SU-DHL-6 (cell line): Measurements from ENCODE around the gene TBC1D22A.

Experiments
- H2AFZ ChIP-seq: fragments of 200-600 bp; sonication (generic); 2 replicates; pipeline ENCODE4 v1.6.1; 2014; ENCODE audit warnings: low read depth, mild to moderate bottlenecking, moderate library complexity, mixed read lengths, antibody characterized with exemption, low read length; ENCODE audit not compliant: severe bottlenecking
- H3F3A ChIP-seq: fragments of 200-600 bp; shearing (Covaris generic); 2 replicates; pipeline ENCODE4 v1.6.0; 2016; ENCODE audit warnings: antibody characterized with exemption, mild to moderate bottlenecking; ENCODE audit not compliant: insufficient read depth
- H3K27ac ChIP-seq: fragments of 200-600 bp; sonication (generic); 2 replicates; pipeline ENCODE4 v1.5.1; 2016; ENCODE audit warnings: low read depth, mild to moderate bottlenecking, low read length, moderate library complexity, mixed read lengths
- H3K27me3 ChIP-seq: fragments of 200-600 bp; sonication (generic), shearing (Covaris generic); 2 replicates; pipeline ENCODE4 v1.6.0; 2014; ENCODE audit warnings: mild to moderate bottlenecking, low read length
- H3K36me3 ChIP-seq: fragments of 200-600 bp; sonication (generic); 2 replicates; pipeline ENCODE4 v1.6.1; 2014; ENCODE audit warnings: mild to moderate bottlenecking, low read length, mixed read lengths
- H3K4me2 ChIP-seq: fragments of 300-600, 200-600 bp; shearing (Covaris generic), sonication (generic); 2 replicates; pipeline ENCODE4 v1.6.0; 2014; ENCODE audit warnings: low read length, low read depth, mild to moderate bottlenecking; ENCODE audit not compliant: poor library complexity, severe bottlenecking
- H3K4me3 ChIP-seq: fragments of 200-600 bp; sonication (generic); 2 replicates; pipeline ENCODE4 v1.5.1; 2014; ENCODE audit warnings: antibody characterized with exemption, low read length, mild to moderate bottlenecking, mixed read lengths; ENCODE audit not compliant: insufficient read depth, poor library complexity, severe bottlenecking
- H3K79me2 ChIP-seq: fragments of 200-600 bp; sonication (generic); 2 replicates; pipeline ENCODE4 v1.6.1; 2014; ENCODE audit warnings: mild to moderate bottlenecking, low read length, moderate library complexity; ENCODE audit not compliant: insufficient read depth
- H3K9ac ChIP-seq: fragments of 200-600 bp; sonication (generic); 2 replicates; pipeline ENCODE4 v1.7.0; 2014; ENCODE audit warnings: mild to moderate bottlenecking, low read length
- H3K9me2 ChIP-seq: fragments of 200-600 bp; sonication (generic); replicated peaks from 2 replicates; pipeline ENCODE4 v1.6.1; 2014; ENCODE audit warnings: low read length; ENCODE audit not compliant: insufficient read depth
- H3K9me3 ChIP-seq: fragments of 200-600 bp; sonication (generic); 2 replicates; pipeline ENCODE4 v1.6.1; 2014; ENCODE audit warnings: low read length, mixed read lengths; ENCODE audit not compliant: insufficient read depth
- H4K20me1 ChIP-seq: fragments of 200-600 bp; sonication (generic); 2 replicates; pipeline ENCODE4 v1.6.1; 2014; ENCODE audit warnings: low read depth, mild to moderate bottlenecking, antibody characterized with exemption, low read length, moderate library complexity, mixed read lengths
- CTCF ChIP-seq: fragments of 200-600 bp; sonication (generic); IDR thresholded peaks from one replicate; pipeline ENCODE4 v1.5.1; 2017; ENCODE audit warnings: antibody characterized with exemption, mild to moderate bottlenecking, low read length, moderate library complexity; ENCODE audit not compliant: insufficient read depth, poor library complexity, severe bottlenecking
- EZH2phosphoT487 ChIP-seq: fragments of 200-600 bp; sonication (generic), shearing (Covaris generic); conservative IDR thresholded peaks from 2 replicates; pipeline ENCODE4 v1.6.1; 2018; ENCODE audit warnings: mild to moderate bottlenecking, antibody characterized with exemption, low read length, moderate library complexity, mixed read lengths

Gene TBC1D22A

GRCh38 chr22:47040486-47041270 lies 278.2 kb downstream of the TBC1D22A start:
- Histone ChIP-seq H3K27me3 (no peaks in the 10 kb centered on the region), H2AFZ (no peak overlapping the region), H3K9me3 (no peaks in the 10 kb centered on the region), H3K9me2 (no peaks in the 10 kb centered on the region), H4K20me1 (0 out of 2 replicates have a peak, but pooled peaks cover 2% of the 10 kb centered on the region), H3K36me3 (no peaks in the 10 kb centered on the region), H3K4me2 (no peak overlapping the region), H3K9ac (no peak overlapping the region), H3K79me2 (no peaks in the 10 kb centered on the region), H3K4me3 (no peak overlapping the region), H3K27ac (no peak overlapping the region), H3F3A (no peaks in the 10 kb centered on the region)
- TF ChIP-seq CTCF (no peak), EZH2phosphoT487 (no peak)

GRCh38 chr22:47041271-47042115 lies 279.0 kb downstream of the TBC1D22A start:
- H3K4me2 ChIP-seq: no peak overlapping the region

DNA sequence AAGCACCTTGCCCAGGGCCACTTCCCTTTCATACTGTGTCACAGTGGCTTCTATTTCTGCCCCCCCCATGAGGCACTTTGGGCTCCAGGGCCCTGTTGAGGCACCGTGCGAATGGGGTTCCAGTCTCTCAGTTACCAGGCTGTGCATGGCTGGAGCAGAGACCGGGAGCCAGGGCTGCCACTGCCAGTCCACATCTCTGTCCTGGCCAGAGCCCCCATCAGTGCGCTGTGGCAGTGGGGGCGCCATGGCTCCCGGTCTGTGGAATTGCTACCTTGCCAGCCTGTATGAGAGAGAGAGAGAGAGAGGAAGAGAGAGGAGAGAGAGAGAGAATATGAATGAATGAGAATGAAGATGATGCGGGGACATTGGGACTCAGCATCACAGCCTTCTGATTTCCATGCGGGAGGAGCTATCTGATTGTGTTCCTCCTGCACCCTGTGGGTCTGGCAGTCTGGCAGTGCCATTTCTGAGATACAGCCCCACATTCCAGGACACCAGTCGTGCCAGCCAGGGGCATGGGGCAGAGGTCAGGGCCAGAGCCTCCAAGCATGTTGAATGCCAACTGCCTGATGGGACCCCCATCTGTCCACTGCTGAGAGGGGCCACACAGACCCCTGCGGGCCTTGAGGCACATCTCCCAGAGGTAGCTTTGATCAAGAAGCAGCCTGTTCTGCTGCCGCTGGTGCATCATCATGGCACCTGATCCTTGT lies 279.8 kb downstream of the TBC1D22A start:
- H2AFZ ChIP-seq: no peak overlapping the region
- H4K20me1 ChIP-seq: 0 out of 2 replicates have a peak, but pooled peaks cover 2% of the 10 kb centered on the region
- H3K9me2 ChIP-seq: no peaks in the 10 kb centered on the region
- no peaks in the 10 kb centered on the region for H3K79me2 ChIP-seq
- no peaks in the 10 kb centered on the region for H3F3A ChIP-seq
- H3K9ac ChIP-seq: no peak overlapping the region
- no peak overlapping the region for H3K4me2 ChIP-seq
- no peaks in the 10 kb centered on the region for H3K27me3 ChIP-seq
- H3K27ac ChIP-seq: no peak overlapping the region
- H3K9me3 ChIP-seq: no peaks in the 10 kb centered on the region
- TF ChIP-seq CTCF (no peak), EZH2phosphoT487 (no peak)
- H3K4me3 ChIP-seq: no peak overlapping the region
- H3K36me3 ChIP-seq: no peaks in the 10 kb centered on the region

More at GRCh38 chr22:47041271-47042115, 279.0 kb downstream of the TBC1D22A start:
- H3K36me3 ChIP-seq: no peaks in the 10 kb centered on the region
- TF ChIP-seq CTCF (no peak), EZH2phosphoT487 (no peak)
- H3K4me3 ChIP-seq: no peak overlapping the region
- H3K27me3 ChIP-seq: no peaks in the 10 kb centered on the region
- 0 out of 2 replicates have a peak, but pooled peaks cover 2% of the 10 kb centered on the region for H4K20me1 ChIP-seq
- H3K9me3 ChIP-seq: no peaks in the 10 kb centered on the region
- no peaks in the 10 kb centered on the region for H3K79me2 ChIP-seq
- H3K27ac ChIP-seq: no peak overlapping the region
- H3K9me2 ChIP-seq: no peaks in the 10 kb centered on the region
- H3F3A ChIP-seq: no peaks in the 10 kb centered on the region
- no peak overlapping the region for H3K9ac ChIP-seq
- H2AFZ ChIP-seq: no peak overlapping the region
